Esophagus muscularis mucosa (tissue), 4 donors: ENCODE measurements around the gene CDC42EP4. TPM values are rescaled to one million over a fixed set of nuclear protein-coding genes. Genes with fewer than 3 reads are reported as not detected.

Experiments
- DNase-seq: peaks from one replicate; pipeline ENCODE4 v3.0.0-alpha.2; 2017; ENCODE audit errors: extremely low spot score
- H3K27ac ChIP-seq, 4 donors: fragments of 200-600 bp; sonication (generic); replicated peaks in 1 of 4; 1 replicate in 3 of 4; 2 replicates in 1 of 4; pipeline ENCODE4 v1.5.1; 2016 to 2019; ENCODE audit warnings: mild to moderate bottlenecking in 1 of 4
- H3K27me3 ChIP-seq, 4 donors: fragments of 200-600 bp; sonication (generic); one replicate each; pipeline versions ENCODE4 v1.5.1 to v1.6.0; 2016 to 2019
- H3K36me3 ChIP-seq, 4 donors: fragments of 200-600 bp; sonication (generic); one replicate each; pipeline ENCODE4 v1.5.1; 2016 to 2019
- H3K4me1 ChIP-seq, 4 donors: fragments of 200-600 bp; sonication (generic); one replicate each; pipeline ENCODE4 v1.5.1; 2016 to 2019
- H3K4me3 ChIP-seq, 4 donors: fragments of 200-600 bp; sonication (generic); 1 replicate in 2 of 4; 2 replicates in 2 of 4; pipeline ENCODE4 v1.5.1; 2016 to 2019; ENCODE audit warnings: mild to moderate bottlenecking in 4 of 4, moderate library complexity in 1 of 4
- H3K9me3 ChIP-seq, 4 donors: fragments of 200-600 bp; sonication (generic); 1 replicate in 3 of 4; 2 replicates in 1 of 4; pipeline ENCODE4 v1.5.1; 2016 to 2019
- CTCF ChIP-seq, 3 experiments: fragments of 200-600 bp in 2 of 3; fragments of 450-650 bp in 1 of 3; sonication (generic) in 2 of 3; IDR thresholded peaks; one replicate each; pipeline ENCODE4 v1.5.1; 2017 to 2019; ENCODE audit warnings: antibody characterized with exemption in 3 of 3, mild to moderate bottlenecking in 2 of 3, moderate library complexity in 1 of 3
- EP300 ChIP-seq: sonication (generic); formaldehyde crosslinking; IDR thresholded peaks from one replicate; pipeline ENCODE4 v1.6.1; 2017; ENCODE audit warnings: antibody characterized with exemption
- POLR2A ChIP-seq: fragments of 450-650 bp; IDR thresholded peaks from one replicate; pipeline ENCODE4 v1.6.1; 2017; ENCODE audit warnings: antibody characterized with exemption, moderate library complexity, mild to moderate bottlenecking, low read depth
- POLR2AphosphoS5 ChIP-seq, 2 donors: sonication (generic); formaldehyde crosslinking; IDR thresholded peaks; one replicate each; pipeline ENCODE4 v1.6.1; 2017; ENCODE audit warnings: antibody characterized with exemption in 2 of 2
- WGBS: methylation state at CpG from one replicate; pipeline ENCODE4 v1.1.5; 2018; 5-methylcytosine and 5-hydroxymethylcytosine counted together
- intact Hi-C: fragments of 100-400 bp; cut with DNase I; formaldehyde crosslinking; loops from one replicate; pipeline ENCODE4 v1.15.1; 2023
- total RNA-seq, 4 donors: library from RNA; depleted of rRNA; stranded (reverse); fragments of >200 nt; gene quantifications; one replicate each; pipeline versions ENCODE4 v1.1.0 to v1.2.1, GENCODE V29; 2016

The CDC42EP4 gene
- total RNA-seq, 4 donors from 2014 or later, result 48.6 to 129 (median 104) TPM

- WGBS, result 84% methylated on average over 5 of the region's 20 CpGs
- no peak for DNase-seq
- Histone ChIP-seq H3K27me3 (no peaks in the 10 kb centered on the region), H3K4me1 (peaks cover 70 to 90% (median 77%) of the 10 kb centered on the region in 4 donors), H3K36me3 (peaks cover 18 to 57% (median 35%) of the 10 kb centered on the region in 4 donors), H3K4me3 (no peak overlapping the region), H3K27ac (peak overlapping the region; percentile 51 to 80 (median 76)), H3K9me3 (no peaks in the 10 kb centered on the region)
- intact Hi-C loops, result no loop called here
- TF ChIP-seq POLR2AphosphoS5 (IDR thresholded peaks at IDR 0.05) (no peak), CTCF (IDR thresholded peaks at IDR 0.05) (no peak), EP300 (no peak), POLR2A (no peak)
Observed at GRCh38 chr17:73284906-73285602, 26.7 kb downstream of the CDC42EP4 start.

- peak overlapping the region; percentile 51 to 80 (median 76) for H3K27ac ChIP-seq
- no peak for DNase-seq
- TF ChIP-seq POLR2A (no peak), CTCF (IDR thresholded peaks at IDR 0.05) (no peak), EP300 (no peak), POLR2AphosphoS5 (IDR thresholded peaks at IDR 0.05) (no peak)
- intact Hi-C loops, result no loop called here
- H3K9me3 ChIP-seq, result no peaks in the 10 kb centered on the region
- H3K27me3 ChIP-seq, result no peaks in the 10 kb centered on the region
- H3K4me1 ChIP-seq, result peaks cover 70 to 90% (median 77%) of the 10 kb centered on the region in 4 donors
- H3K36me3 ChIP-seq, result peaks cover 18 to 57% (median 35%) of the 10 kb centered on the region in 4 donors
- 74% methylated on average over 8 of the region's 8 CpGs for WGBS
- no peak overlapping the region for H3K4me3 ChIP-seq
Observed at GRCh38 chr17:73284354-73284753, 27.4 kb downstream of the CDC42EP4 start.

GRCh38 chr17:73283841-73284282, 27.9 kb downstream of the CDC42EP4 start:
- Histone ChIP-seq H3K27ac (peak overlapping the region; percentile 51 to 80 (median 76)), H3K9me3 (no peaks in the 10 kb centered on the region), H3K27me3 (no peaks in the 10 kb centered on the region), H3K4me3 (no peak overlapping the region), H3K4me1 (peaks cover 70 to 90% (median 77%) of the 10 kb centered on the region in 4 donors), H3K36me3 (peaks cover 18 to 57% (median 35%) of the 10 kb centered on the region in 4 donors)
- TF ChIP-seq CTCF (IDR thresholded peaks at IDR 0.05) (no peak), EP300 (no peak), POLR2AphosphoS5 (IDR thresholded peaks at IDR 0.05) (no peak), POLR2A (no peak)
- intact Hi-C loops, result no loop called here
- DNase-seq, result no peak
- WGBS, result 65% methylated on average over 10 of the region's 10 CpGs

DNA sequence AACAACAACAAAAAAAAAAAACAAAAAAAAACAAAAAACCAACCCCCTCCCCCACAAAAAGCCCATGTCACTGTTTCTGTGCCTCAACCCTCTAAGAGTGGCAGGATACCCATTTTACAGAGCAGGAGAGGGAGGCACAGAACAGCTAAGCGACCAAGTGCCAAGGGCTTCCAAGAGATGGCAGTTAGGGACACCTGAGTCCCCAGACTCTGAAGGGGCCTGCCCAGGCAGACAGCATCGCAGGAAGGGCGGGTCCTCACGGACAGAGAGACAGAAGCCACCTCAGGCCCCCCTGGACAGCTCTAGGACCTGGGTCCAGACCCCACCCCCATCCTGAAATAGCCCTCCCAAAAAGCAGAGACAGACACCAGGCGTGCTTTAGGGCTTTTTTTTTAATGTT, 28.6 kb downstream of the CDC42EP4 start:
- peak overlapping the region; percentile 46 to 78 (median 62) for H3K27ac ChIP-seq
- WGBS, result 88% methylated on average over 5 of the region's 5 CpGs
- no peak overlapping the region for H3K4me3 ChIP-seq
- no peak for DNase-seq
- H3K27me3 ChIP-seq, result no peaks in the 10 kb centered on the region
- peaks cover 18 to 57% (median 35%) of the 10 kb centered on the region in 4 donors for H3K36me3 ChIP-seq
- peaks cover 70 to 90% (median 77%) of the 10 kb centered on the region in 4 donors for H3K4me1 ChIP-seq
- TF ChIP-seq POLR2A (no peak), CTCF (IDR thresholded peaks at IDR 0.05) (no peak), POLR2AphosphoS5 (IDR thresholded peaks at IDR 0.05) (no peak), EP300 (no peak)
- H3K9me3 ChIP-seq, result no peaks in the 10 kb centered on the region
- intact Hi-C loops, result no loop called here
